A673 (cell line): ENCODE data around the gene CCNL1.

Experiments
- EZH2 ChIP-seq: fragments of 200-600 bp; sonication (generic); IDR thresholded peaks from 2 replicates; pipeline ENCODE4 v1.6.1; 2017; ENCODE audit warnings: borderline replicate concordance, low read depth, mild to moderate bottlenecking, mixed read lengths, antibody characterized with exemption, low read length; ENCODE audit not compliant: poor library complexity, severe bottlenecking
- TF ChIP-seq, protein P1 (sequence below): fragments of 300-800, 200-600 bp; sonication (generic); conservative IDR thresholded peaks from 2 replicates; pipeline ENCODE4 v1.5.1; 2017; ENCODE audit warnings: low read depth, mild to moderate bottlenecking, antibody characterized with exemption, low read length, moderate library complexity, mixed read lengths

DNA sequence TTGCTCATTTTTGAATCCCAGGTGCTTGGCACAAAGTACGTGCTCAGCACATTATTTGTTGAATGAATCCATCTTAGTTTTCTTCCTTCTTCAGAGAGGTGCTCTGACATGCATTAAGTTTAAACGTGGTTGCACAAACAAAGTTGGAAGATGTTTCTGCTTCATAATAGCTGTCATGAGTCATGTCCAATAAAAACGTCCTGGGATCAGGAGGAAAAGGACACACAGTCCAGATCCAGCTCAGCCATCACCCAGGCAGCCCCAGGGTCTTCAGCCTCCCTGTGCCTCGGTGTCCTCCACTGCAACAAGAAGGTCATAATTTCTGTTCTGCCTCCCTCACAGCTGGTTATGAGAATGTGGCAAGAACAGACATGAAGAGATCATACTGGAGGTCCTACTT lies 55.4 kb downstream of the CCNL1 start:
- TF ChIP-seq, protein P1, sequence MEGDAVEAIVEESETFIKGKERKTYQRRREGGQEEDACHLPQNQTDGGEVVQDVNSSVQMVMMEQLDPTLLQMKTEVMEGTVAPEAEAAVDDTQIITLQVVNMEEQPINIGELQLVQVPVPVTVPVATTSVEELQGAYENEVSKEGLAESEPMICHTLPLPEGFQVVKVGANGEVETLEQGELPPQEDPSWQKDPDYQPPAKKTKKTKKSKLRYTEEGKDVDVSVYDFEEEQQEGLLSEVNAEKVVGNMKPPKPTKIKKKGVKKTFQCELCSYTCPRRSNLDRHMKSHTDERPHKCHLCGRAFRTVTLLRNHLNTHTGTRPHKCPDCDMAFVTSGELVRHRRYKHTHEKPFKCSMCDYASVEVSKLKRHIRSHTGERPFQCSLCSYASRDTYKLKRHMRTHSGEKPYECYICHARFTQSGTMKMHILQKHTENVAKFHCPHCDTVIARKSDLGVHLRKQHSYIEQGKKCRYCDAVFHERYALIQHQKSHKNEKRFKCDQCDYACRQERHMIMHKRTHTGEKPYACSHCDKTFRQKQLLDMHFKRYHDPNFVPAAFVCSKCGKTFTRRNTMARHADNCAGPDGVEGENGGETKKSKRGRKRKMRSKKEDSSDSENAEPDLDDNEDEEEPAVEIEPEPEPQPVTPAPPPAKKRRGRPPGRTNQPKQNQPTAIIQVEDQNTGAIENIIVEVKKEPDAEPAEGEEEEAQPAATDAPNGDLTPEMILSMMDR: no peak
- no peak for TF ChIP-seq EZH2
